B cell (primary cell): ENCODE data around the gene COL28A1.

Experiments
- CTCF ChIP-seq: fragments of 200-600 bp; IDR thresholded peaks from one replicate; pipeline ENCODE4 v1.8.0; 2022; ENCODE audit warnings: antibody characterized with exemption, mild to moderate bottlenecking
- EZH2 ChIP-seq: IDR thresholded peaks from 2 replicates; pipeline ENCODE4 v1.6.1; 2012; ENCODE audit warnings: borderline replicate concordance, low read depth, mild to moderate bottlenecking, moderate library complexity, low read length; ENCODE audit not compliant: insufficient read depth, poor library complexity, severe bottlenecking

GRCh38 chr7:7519528-7519927 lies 16.1 kb downstream of the COL28A1 start:
- TF ChIP-seq EZH2 (no peak), CTCF (no peak)
